Vagina (tissue), 2 donors: Measurements from ENCODE around the gene CHRNA4. TPM values are rescaled to one million over a fixed set of nuclear protein-coding genes. Genes with fewer than 3 reads are reported as not detected.
"Not testable (repeated sequence)": the region's sequence is repeated elsewhere in the genome, so short reads cannot be mapped to it uniquely, and the experiment has no call there.

Source experiments
- DNase-seq, 2 donors: peaks; one replicate each; pipeline ENCODE4 v3.0.0-alpha.2; 2017; ENCODE audit errors: extremely low spot score in 2 of 2
- H3K27ac ChIP-seq: fragments of 200-600 bp; sonication (generic); one replicate; pipeline ENCODE4 v1.5.1; 2019
- H3K27me3 ChIP-seq: fragments of 200-600 bp; sonication (generic); one replicate; pipeline ENCODE4 v1.5.1; 2019
- H3K36me3 ChIP-seq, 2 donors: fragments of 200-600 bp; sonication (generic); one replicate each; pipeline ENCODE4 v1.5.1; 2017 to 2019
- H3K4me1 ChIP-seq: fragments of 200-600 bp; sonication (generic); one replicate; pipeline ENCODE4 v1.5.1; 2019
- H3K4me3 ChIP-seq, 2 donors: fragments of 200-600 bp; sonication (generic); 1 replicate in 1 of 2; 2 replicates in 1 of 2; pipeline ENCODE4 v1.5.1; 2016 to 2019
- H3K9me3 ChIP-seq: fragments of 200-600 bp; sonication (generic); one replicate; pipeline ENCODE4 v1.5.1; 2019
- POLR2A ChIP-seq, 2 donors: fragments of 450-650 bp; IDR thresholded peaks; one replicate each; pipeline ENCODE4 v1.6.1; 2017; ENCODE audit warnings: antibody characterized with exemption in 2 of 2, mild to moderate bottlenecking in 2 of 2, moderate library complexity in 2 of 2
- POLR2AphosphoS5 ChIP-seq, 2 donors: sonication (generic); formaldehyde crosslinking; IDR thresholded peaks; one replicate each; pipeline ENCODE4 v1.9.0; 2017; ENCODE audit warnings: antibody characterized with exemption in 2 of 2, mild to moderate bottlenecking in 2 of 2, low read depth in 1 of 2; ENCODE audit not compliant: insufficient read depth in 1 of 2
- intact Hi-C: fragments of 100-400 bp; cut with DNase I; formaldehyde crosslinking; loops from one replicate; pipeline ENCODE4 v1.15.1; 2023
- total RNA-seq: library from RNA; depleted of rRNA; stranded (reverse); fragments of >200 nt; gene quantifications from one replicate; pipeline ENCODE4 v1.2.3, GENCODE V29; 2016
- TF ChIP-seq, protein P1 (sequence below), 3 experiments: fragments of 450-650 bp in 2 of 3; fragments of 200-600 bp in 1 of 3; sonication (generic) in 1 of 3; IDR thresholded peaks; one replicate each; pipeline ENCODE4 v1.5.1; 2017 to 2019; ENCODE audit warnings: antibody characterized with exemption in 3 of 3, mild to moderate bottlenecking in 2 of 3, moderate library complexity in 2 of 3

Gene CHRNA4
- total RNA-seq, 1 donor from 2014 or later: 0.25 TPM

DNA sequence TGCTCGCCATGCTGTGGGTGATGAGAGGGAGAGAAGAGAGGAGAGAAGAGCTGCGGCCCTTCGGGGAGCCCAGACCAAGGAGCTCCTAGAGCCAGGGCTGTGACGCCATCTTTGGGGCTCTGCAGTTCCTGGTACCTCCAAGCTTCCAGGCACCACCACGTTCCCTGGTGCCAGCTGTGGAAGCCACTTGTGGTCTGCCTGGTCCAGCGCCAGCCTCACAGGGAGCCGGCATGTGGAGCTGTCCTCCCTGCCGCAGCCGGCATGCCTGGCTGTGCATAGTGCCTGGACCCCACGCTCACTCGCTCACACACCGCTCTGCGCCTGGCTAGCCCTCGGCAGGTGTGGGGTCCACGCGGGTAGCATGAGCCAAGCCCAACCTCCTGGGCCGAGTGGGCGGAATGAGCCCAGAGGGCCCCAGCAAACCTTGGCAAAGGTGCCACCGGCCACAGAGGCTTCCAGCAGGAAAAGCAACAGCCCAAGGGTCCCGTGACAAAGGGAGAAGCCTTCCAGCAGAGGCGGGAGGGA is 19.3 kb upstream of the CHRNA4 start:
- intact Hi-C loops: no loop called here
- H3K4me1 ChIP-seq: no peaks in the 10 kb centered on the region
- no peaks in the 10 kb centered on the region for H3K9me3 ChIP-seq
- TF ChIP-seq POLR2AphosphoS5 (IDR thresholded peaks at IDR 0.05; ENCODE audit: insufficient read depth in 1 of 2, low read depth in 1 of 2) (no peak), POLR2A (IDR thresholded peaks at IDR 0.05) (no peak)
- TF ChIP-seq, protein P1, sequence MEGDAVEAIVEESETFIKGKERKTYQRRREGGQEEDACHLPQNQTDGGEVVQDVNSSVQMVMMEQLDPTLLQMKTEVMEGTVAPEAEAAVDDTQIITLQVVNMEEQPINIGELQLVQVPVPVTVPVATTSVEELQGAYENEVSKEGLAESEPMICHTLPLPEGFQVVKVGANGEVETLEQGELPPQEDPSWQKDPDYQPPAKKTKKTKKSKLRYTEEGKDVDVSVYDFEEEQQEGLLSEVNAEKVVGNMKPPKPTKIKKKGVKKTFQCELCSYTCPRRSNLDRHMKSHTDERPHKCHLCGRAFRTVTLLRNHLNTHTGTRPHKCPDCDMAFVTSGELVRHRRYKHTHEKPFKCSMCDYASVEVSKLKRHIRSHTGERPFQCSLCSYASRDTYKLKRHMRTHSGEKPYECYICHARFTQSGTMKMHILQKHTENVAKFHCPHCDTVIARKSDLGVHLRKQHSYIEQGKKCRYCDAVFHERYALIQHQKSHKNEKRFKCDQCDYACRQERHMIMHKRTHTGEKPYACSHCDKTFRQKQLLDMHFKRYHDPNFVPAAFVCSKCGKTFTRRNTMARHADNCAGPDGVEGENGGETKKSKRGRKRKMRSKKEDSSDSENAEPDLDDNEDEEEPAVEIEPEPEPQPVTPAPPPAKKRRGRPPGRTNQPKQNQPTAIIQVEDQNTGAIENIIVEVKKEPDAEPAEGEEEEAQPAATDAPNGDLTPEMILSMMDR (IDR thresholded peaks at IDR 0.05): no peak
- DNase-seq: no peak
- no peak overlapping the region for H3K4me3 ChIP-seq
- H3K27ac ChIP-seq: no peak overlapping the region
- H3K27me3 ChIP-seq: no peaks in the 10 kb centered on the region
- no peaks in the 10 kb centered on the region for H3K36me3 ChIP-seq

DNA sequence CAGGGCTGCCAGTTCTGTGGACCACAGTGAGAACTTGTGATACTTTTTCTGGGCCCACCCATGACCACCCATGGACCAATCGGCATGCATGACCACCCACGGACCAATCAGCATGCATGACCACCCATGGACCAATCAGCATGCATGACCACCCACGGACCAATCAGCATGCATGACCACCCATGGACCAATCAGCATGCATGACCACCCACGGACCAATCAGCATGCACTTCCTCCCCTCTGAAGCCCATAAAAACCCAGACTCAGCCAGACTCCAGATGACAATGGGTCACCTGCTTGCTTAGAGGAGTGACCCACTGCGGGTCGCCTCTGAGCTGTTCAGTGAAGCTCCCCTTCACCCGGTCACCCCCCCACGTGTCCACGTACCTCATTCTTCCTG is 18.7 kb upstream of the CHRNA4 start:
- not testable (repeated sequence) for H3K9me3 ChIP-seq, H3K4me1 ChIP-seq, H3K27ac ChIP-seq, H3K27me3 ChIP-seq, DNase-seq, H3K4me3 ChIP-seq, H3K36me3 ChIP-seq
- intact Hi-C loops: loop anchor here (5.0 kb wide), 1 partner anchor 68 kb away; no protein-coding TSS in a partner anchor

DNA sequence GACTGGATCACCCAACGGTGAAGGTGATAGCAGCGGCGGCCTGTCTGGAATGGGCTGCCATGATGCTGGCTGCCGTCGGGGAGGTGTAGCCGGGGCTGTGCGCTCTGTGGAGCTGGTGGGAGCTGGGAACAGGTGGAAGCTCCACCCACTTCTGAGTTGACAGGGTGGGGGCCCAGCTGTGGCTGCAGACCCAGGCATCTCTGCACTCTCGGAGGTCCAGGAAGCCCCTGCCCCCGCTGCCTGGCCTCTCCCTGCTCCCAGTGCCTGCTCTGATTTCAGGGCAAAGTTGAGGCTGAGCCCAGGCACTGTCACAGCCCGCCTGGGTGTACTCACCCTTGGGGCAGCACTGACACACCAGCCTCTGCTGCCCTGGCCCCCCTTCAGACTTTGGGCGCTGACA is 18.1 kb upstream of the CHRNA4 start:
- no peaks in the 10 kb centered on the region for H3K4me1 ChIP-seq
- H3K36me3 ChIP-seq: no peaks in the 10 kb centered on the region
- TF ChIP-seq POLR2AphosphoS5 (IDR thresholded peaks at IDR 0.05; ENCODE audit: insufficient read depth in 1 of 2, low read depth in 1 of 2): no peak
- no peak for TF ChIP-seq POLR2A (IDR thresholded peaks at IDR 0.05)
- TF ChIP-seq, protein P1 (IDR thresholded peaks at IDR 0.05): no peak
- no peak overlapping the region for H3K27ac ChIP-seq
- intact Hi-C loops: loop anchor here (5.0 kb wide), 1 partner anchor 67 kb away; no protein-coding TSS in a partner anchor
- no peak overlapping the region for H3K4me3 ChIP-seq
- no peaks in the 10 kb centered on the region for H3K27me3 ChIP-seq
- no peak for DNase-seq
- no peaks in the 10 kb centered on the region for H3K9me3 ChIP-seq

DNA sequence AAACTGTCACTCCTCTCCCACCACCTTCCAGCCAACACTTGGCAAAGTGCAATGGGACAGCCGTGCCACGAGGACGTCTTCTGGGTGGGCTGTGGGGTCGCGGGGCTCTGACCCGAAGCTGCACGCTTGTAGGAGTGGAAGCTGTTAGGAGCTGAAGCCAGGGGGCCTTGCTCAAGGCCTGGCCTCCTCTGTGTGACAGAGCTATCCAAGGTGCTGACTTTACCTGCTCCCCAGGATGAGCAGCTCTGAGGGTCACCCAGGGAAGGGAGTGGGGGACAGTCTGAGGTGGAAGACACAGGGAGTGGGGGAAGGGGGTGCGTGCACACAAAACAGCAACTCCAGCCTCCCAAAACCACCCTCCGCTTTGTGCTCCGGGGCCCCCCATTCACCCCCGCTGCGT is 17.5 kb upstream of the CHRNA4 start:
- Histone ChIP-seq H3K4me1 (no peaks in the 10 kb centered on the region), H3K27ac (no peak overlapping the region), H3K4me3 (no peak overlapping the region), H3K9me3 (no peaks in the 10 kb centered on the region), H3K27me3 (no peaks in the 10 kb centered on the region), H3K36me3 (no peaks in the 10 kb centered on the region)
- intact Hi-C loops: loop anchor here (5.0 kb wide), 1 partner anchor 66 kb away; no protein-coding TSS in a partner anchor
- TF ChIP-seq POLR2AphosphoS5 (IDR thresholded peaks at IDR 0.05; ENCODE audit: insufficient read depth in 1 of 2, low read depth in 1 of 2) (no peak), POLR2A (IDR thresholded peaks at IDR 0.05) (no peak)
- TF ChIP-seq, protein P1 (IDR thresholded peaks at IDR 0.05): no peak
- DNase-seq: no peak

DNA sequence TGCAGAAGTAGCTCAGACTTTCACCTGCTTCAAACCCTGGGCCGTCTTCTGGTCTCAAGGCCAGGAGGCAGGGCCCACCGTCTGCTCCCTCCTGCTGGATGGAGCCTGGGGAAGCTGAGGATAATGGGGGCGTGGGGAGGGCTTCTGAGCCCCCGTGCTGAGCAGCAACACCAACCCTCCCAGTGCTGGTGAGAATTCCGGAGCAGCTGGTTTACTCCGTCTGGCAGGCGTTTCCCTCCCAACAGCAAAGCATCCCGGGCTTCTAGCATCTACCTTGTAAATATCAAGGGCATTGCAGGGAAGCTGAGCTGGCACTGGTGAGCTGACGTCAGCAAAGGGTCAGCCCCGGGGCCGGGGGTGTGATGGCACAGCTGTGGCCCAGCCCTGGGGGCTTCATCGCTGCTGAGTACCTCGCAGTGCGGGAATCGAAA is 16.8 kb upstream of the CHRNA4 start:
- no peaks in the 10 kb centered on the region for H3K27me3 ChIP-seq
- no peaks in the 10 kb centered on the region for H3K36me3 ChIP-seq
- no peaks in the 10 kb centered on the region for H3K9me3 ChIP-seq
- no peak for DNase-seq
- no peak overlapping the region for H3K4me3 ChIP-seq
- no peak overlapping the region for H3K27ac ChIP-seq
- no peaks in the 10 kb centered on the region for H3K4me1 ChIP-seq
- intact Hi-C loops: loop anchor here (5.0 kb wide), 1 partner anchor 66 kb away; no protein-coding TSS in a partner anchor
- TF ChIP-seq, protein P1 (IDR thresholded peaks at IDR 0.05): no peak
- TF ChIP-seq POLR2A (IDR thresholded peaks at IDR 0.05) (no peak), POLR2AphosphoS5 (IDR thresholded peaks at IDR 0.05; ENCODE audit: insufficient read depth in 1 of 2, low read depth in 1 of 2) (no peak)
